SU-DHL-6 (cell line): ENCODE results near the gene RAVER1.

ENCODE experiments used
- CTCF ChIP-seq: fragments of 200-600 bp; sonication (generic); IDR thresholded peaks from one replicate; pipeline ENCODE4 v1.5.1; 2017; ENCODE audit warnings: antibody characterized with exemption, mild to moderate bottlenecking, low read length, moderate library complexity; ENCODE audit not compliant: insufficient read depth, poor library complexity, severe bottlenecking
- EZH2phosphoT487 ChIP-seq: fragments of 200-600 bp; sonication (generic), shearing (Covaris generic); conservative IDR thresholded peaks from 2 replicates; pipeline ENCODE4 v1.6.1; 2018; ENCODE audit warnings: mild to moderate bottlenecking, antibody characterized with exemption, low read length, moderate library complexity, mixed read lengths

- TF ChIP-seq CTCF (no peak), EZH2phosphoT487 (no peak)
Measured at GRCh38 chr19:10309423-10309822, 23.9 kb downstream of the RAVER1 start, which contains the start of gene ZGLP1.
